IMR-90 (cell line): ENCODE measurements around the gene RAF1. TPM values are rescaled to one million over a fixed set of nuclear protein-coding genes. Genes with fewer than 3 reads are reported as not detected.
A peak's percentile ranks its signal among the peaks of the same experiment; 100 is the strongest.

Experiments used
- ATAC-seq: fragments of 200-7000 bp; cut with Tn5 transposase; 2 replicates; pipeline ENCODE4 v1.9.1; 2020; ENCODE audit warnings: low read depth, mild to moderate bottlenecking, moderate library complexity
- BruUV-seq: library from RNA; stranded (reverse); fragments of 400-500 nt; replicated peaks from 2 replicates; lab custom pipeline; 2021; lab: Mats Ljungman, UMichigan
- CTCF ChIA-PET: fragments of 300-600 bp; formaldehyde crosslinking; extraction: SDS; loops from one replicate; lab custom pipeline; 2021; ENCODE audit warnings: antibody characterized with exemption; lab: Yijun Ruan, JAX
- POLR2A ChIA-PET: fragments of 300-600 bp; sonication (Branson Sonifier 250); formaldehyde crosslinking; loops from one replicate; lab custom pipeline; 2022; ENCODE audit warnings: antibody characterized with exemption; ENCODE audit not compliant: unreplicated experiment; lab: Charles Lee
- DNase-seq: peaks from one replicate; pipeline ENCODE4 v3.0.0; 2013
- H2AFZ ChIP-seq: replicated peaks from 2 replicates; pipeline ENCODE3; 2013; ENCODE audit warnings: low read length, mild to moderate bottlenecking; ENCODE audit not compliant: poor library complexity
- H2AK5ac ChIP-seq: 2 replicates; pipeline ENCODE4 v1.6.1; 2013; ENCODE audit warnings: low read depth, low read length, inconsistent platforms
- H2AK9ac ChIP-seq: replicated peaks from 2 replicates; pipeline ENCODE3; 2013; ENCODE audit warnings: mild to moderate bottlenecking, low read depth, low read length, moderate library complexity; ENCODE audit not compliant: poor library complexity
- H2BK120ac ChIP-seq: 2 replicates; pipeline ENCODE4 v1.6.1; 2013; ENCODE audit warnings: low read depth, low read length, inconsistent platforms
- H2BK15ac ChIP-seq: 3 replicates; pipeline ENCODE4 v1.6.1; 2013; ENCODE audit warnings: low read depth, low read length, inconsistent platforms
- H2BK20ac ChIP-seq: 2 replicates; pipeline ENCODE4 v1.6.1; 2013; ENCODE audit warnings: low read depth, mild to moderate bottlenecking, inconsistent platforms, low read length, moderate library complexity
- H2BK5ac ChIP-seq: 2 replicates; pipeline ENCODE4 v1.6.1; 2013; ENCODE audit warnings: mild to moderate bottlenecking, low read depth, low read length, inconsistent platforms; ENCODE audit not compliant: poor library complexity, severe bottlenecking
- H3K14ac ChIP-seq: replicated peaks from 2 replicates; pipeline ENCODE4 v1.6.1; 2013; ENCODE audit warnings: low read depth, low read length, inconsistent platforms
- H3K18ac ChIP-seq: 2 replicates; pipeline ENCODE4 v1.6.1; 2013; ENCODE audit warnings: low read depth, low read length, control low read depth
- H3K23ac ChIP-seq: 2 replicates; pipeline ENCODE4 v1.6.1; 2013; ENCODE audit warnings: low read depth, low read length, inconsistent platforms
- H3K27ac ChIP-seq: 2 replicates; pipeline ENCODE4 v1.5.1; 2013; ENCODE audit warnings: mild to moderate bottlenecking, control low read depth, low read length; ENCODE audit not compliant: insufficient read depth
- H3K27me3 ChIP-seq: 2 replicates; pipeline ENCODE4 v1.6.1; 2013; ENCODE audit warnings: low read length; ENCODE audit not compliant: control insufficient read depth, insufficient read depth
- H3K36me3 ChIP-seq: 2 replicates; pipeline ENCODE4 v1.6.1; 2013; ENCODE audit warnings: low read length, mixed read lengths; ENCODE audit not compliant: control insufficient read depth, insufficient read depth
- H3K4ac ChIP-seq: 2 replicates; pipeline ENCODE4 v1.6.1; 2013; ENCODE audit warnings: low read depth, low read length, inconsistent platforms
- H3K4me1 ChIP-seq: 2 replicates; pipeline ENCODE4 v1.6.1; 2013; ENCODE audit warnings: low read length, mixed read lengths; ENCODE audit not compliant: control insufficient read depth, insufficient read depth
- H3K4me2 ChIP-seq: 2 replicates; pipeline ENCODE4 v1.6.1; 2013; ENCODE audit warnings: low read depth, mild to moderate bottlenecking, control low read depth, low read length, moderate library complexity
- H3K4me3 ChIP-seq: 2 replicates; pipeline ENCODE4 v1.5.1; 2013; ENCODE audit warnings: low read depth, mild to moderate bottlenecking, control low read depth, low read length, moderate library complexity; ENCODE audit not compliant: insufficient read depth
- H3K56ac ChIP-seq: 2 replicates; pipeline ENCODE4 v1.6.1; 2013; ENCODE audit warnings: low read length, inconsistent platforms; ENCODE audit not compliant: insufficient read depth; ENCODE audit errors: extremely low read depth
- H3K79me1 ChIP-seq, 2 experiments: 2 replicates each; pipeline ENCODE4 v1.6.1; 2013; ENCODE audit warnings: low read length in 2 of 2, inconsistent platforms in 1 of 2, low read depth in 1 of 2
- H3K9ac ChIP-seq: 2 replicates; pipeline ENCODE4 v1.6.1; 2013; ENCODE audit warnings: low read depth, low read length, control low read depth
- H3K9me1 ChIP-seq: 2 replicates; pipeline ENCODE4 v1.6.1; 2013; ENCODE audit warnings: low read length, inconsistent platforms; ENCODE audit not compliant: insufficient read depth
- H3K9me3 ChIP-seq: 2 replicates; pipeline ENCODE4 v1.6.1; 2013; ENCODE audit warnings: low read length; ENCODE audit not compliant: control insufficient read depth, insufficient read depth
- H4K20me1 ChIP-seq: 2 replicates; pipeline ENCODE4 v1.6.1; 2013; ENCODE audit warnings: low read length, inconsistent platforms; ENCODE audit not compliant: insufficient read depth
- H4K5ac ChIP-seq: 2 replicates; pipeline ENCODE4 v1.6.1; 2013; ENCODE audit warnings: mild to moderate bottlenecking, low read depth, low read length, control low read depth
- H4K8ac ChIP-seq, 2 experiments: 2 replicates each; pipeline ENCODE4 v1.6.1; 2013; ENCODE audit warnings: low read depth in 2 of 2, low read length in 2 of 2, control low read depth in 1 of 2, inconsistent platforms in 1 of 2
- H4K91ac ChIP-seq: 2 replicates; pipeline ENCODE4 v1.6.1; 2013; ENCODE audit warnings: low read depth, low read length, inconsistent platforms; ENCODE audit not compliant: insufficient read depth
- BHLHE40 ChIP-seq: fragments of 150-350 bp; IDR thresholded peaks from 2 replicates; pipeline ENCODE4 v1.6.1; 2016; ENCODE audit warnings: mild to moderate bottlenecking, low read depth, low read length
- CHD1 ChIP-seq: IDR thresholded peaks from 2 replicates; pipeline ENCODE4 v1.6.1; 2012; ENCODE audit warnings: low read depth, low read length, improper control_type of control experiment
- CTCF ChIP-seq: conservative IDR thresholded peaks from 2 replicates; pipeline ENCODE4 v1.5.1; 2012; ENCODE audit warnings: mild to moderate bottlenecking, low read depth, low read length, improper control_type of control experiment
- FOS ChIP-seq: fragments of 150-350 bp; IDR thresholded peaks from 2 replicates; pipeline ENCODE4 v1.6.1; 2016; ENCODE audit warnings: low read depth, low read length
- MAFK ChIP-seq: IDR thresholded peaks from 2 replicates; pipeline ENCODE4 v1.6.1; 2012; ENCODE audit warnings: low read depth, low read length, improper control_type of control experiment
- MAZ ChIP-seq: IDR thresholded peaks from 2 replicates; pipeline ENCODE4 v1.6.1; 2012; ENCODE audit warnings: low read depth, mild to moderate bottlenecking, low read length, improper control_type of control experiment, moderate library complexity, borderline replicate concordance
- MXI1 ChIP-seq: IDR thresholded peaks from 2 replicates; pipeline ENCODE4 v1.6.1; 2012; ENCODE audit warnings: low read depth, mild to moderate bottlenecking, low read length, moderate library complexity, borderline replicate concordance
- NFE2L2 ChIP-seq: fragments of 150-350 bp; IDR thresholded peaks from 2 replicates; pipeline ENCODE4 v1.6.1; 2016; ENCODE audit warnings: low read depth, mild to moderate bottlenecking, low read length
- POLR2A ChIP-seq: IDR thresholded peaks from 2 replicates; pipeline ENCODE4 v1.6.1; 2012; ENCODE audit warnings: mild to moderate bottlenecking, low read depth, low read length
- RAD21 ChIP-seq: IDR thresholded peaks from 2 replicates; pipeline ENCODE4 v1.6.1; 2012; ENCODE audit warnings: low read length, improper control_type of control experiment
- RCOR1 ChIP-seq: IDR thresholded peaks from 2 replicates; pipeline ENCODE4 v1.6.1; 2012; ENCODE audit warnings: mild to moderate bottlenecking, low read length, improper control_type of control experiment; ENCODE audit not compliant: insufficient replicate concordance
- RFX5 ChIP-seq: IDR thresholded peaks from 2 replicates; pipeline ENCODE4 v1.8.0; 2012; ENCODE audit warnings: low read depth, mild to moderate bottlenecking, low read length, moderate library complexity
- SMC3 ChIP-seq: fragments of 150-350 bp; IDR thresholded peaks from 2 replicates; pipeline ENCODE4 v1.6.1; 2016; ENCODE audit warnings: low read depth, mild to moderate bottlenecking, antibody characterized with exemption, low read length, moderate library complexity
- USF2 ChIP-seq: fragments of 150-350 bp; IDR thresholded peaks from 2 replicates; pipeline ENCODE4 v1.6.1; 2017; ENCODE audit warnings: mild to moderate bottlenecking, antibody characterized with exemption, low read length, low read depth
- WGBS, 2 experiments: methylation state at CpG; one replicate each; pipeline versions ENCODE4 v1.1.5 to v1.1.7; 2013; ENCODE audit warnings: missing lambda C conversion rate in 2 of 2; ENCODE audit not compliant: insufficient read length in 1 of 2; ENCODE audit errors: extremely low coverage in 2 of 2; 5-methylcytosine and 5-hydroxymethylcytosine counted together
- dilution Hi-C: fragments of 300-500 bp; cut with HindIII; formaldehyde crosslinking; loops from one replicate; pipeline ENCODE4 v1.14.3; 2018; ENCODE audit warnings: low sequenced_read_pairs; ENCODE audit not compliant: unreplicated experiment
- in situ Hi-C: fragments of 300-500 bp; cut with MboI; formaldehyde crosslinking; loops from 3 replicates; pipeline ENCODE4 v1.14.3; 2019; ENCODE audit warnings: low sequenced_read_pairs, inconsistent platforms, mixed read lengths
- intact Hi-C: fragments of 100-400 bp; cut with micrococcal nuclease; formaldehyde crosslinking; loops from 2 replicates; pipeline ENCODE4 v1.10.0; 2022
- polyA plus RNA-seq, 3 experiments: library from polyadenylated mRNA; depleted of rRNA; stranded (reverse); fragments of >200 nt; gene quantifications; 2 replicates each; pipeline ENCODE4 v1.2.3, GENCODE V29; 2012; ENCODE audit warnings: low replicate concordance in 1 of 3
- total RNA-seq: library from RNA; depleted of rRNA; stranded (reverse); fragments of >200 nt; gene quantifications from 2 replicates; pipeline ENCODE4 v1.2.3, GENCODE V29; 2012

The RAF1 gene
- total and polyA plus RNA-seq, 2 of the 4 experiments (the other 2 are of a cell fraction): 115 to 151 TPM

- H2AFZ ChIP-seq: no peak overlapping the region
- H2AK9ac ChIP-seq: no peak overlapping the region
- no peak overlapping the region for H2AK5ac ChIP-seq
- CTCF ChIA-PET: interaction anchor here (0.6 to 1.4 kb wide), 4 partner anchors 10 to 135 kb away, joined by 3 read pairs; partner anchors contain the start of gene RPL32
- H3K56ac ChIP-seq: no peak overlapping the region
- H3K9me3 ChIP-seq: no peaks in the 10 kb centered on the region
- no peak overlapping the region for H2BK5ac ChIP-seq
- dilution Hi-C loops: no loop called here
- H3K9me1 ChIP-seq: 0 out of 2 replicates have a peak, but pooled peaks cover 5% of the 10 kb centered on the region
- no peaks in the 10 kb centered on the region for H3K79me1 ChIP-seq
- no peaks in the 10 kb centered on the region for H3K36me3 ChIP-seq
- intact Hi-C loops: loop anchor here (1.0 to 5.0 kb wide), 3 partner anchors 44 to 186 kb away; partner anchors contain the start of gene RAF1
- H4K20me1 ChIP-seq: no peaks in the 10 kb centered on the region
- no peak overlapping the region for H4K5ac ChIP-seq
- POLR2A ChIA-PET: interaction anchor here (0.6 kb wide), 1 partner anchor 14 kb away, joined by 5 read pairs; no protein-coding TSS in a partner anchor
- H2BK20ac ChIP-seq: no peak overlapping the region
- no peak overlapping the region for H4K91ac ChIP-seq
- H3K4me1 ChIP-seq: peaks cover 3% of the 10 kb centered on the region; the same call in 1 of the 2 replicates
- no peak overlapping the region for H3K9ac ChIP-seq
- H3K4me3 ChIP-seq: no peak overlapping the region
- no peak overlapping the region for H3K14ac ChIP-seq
- no peak overlapping the region for H3K18ac ChIP-seq
- no peak overlapping the region for H2BK120ac ChIP-seq
- H3K23ac ChIP-seq: no peak overlapping the region
- no peak overlapping the region for H3K4ac ChIP-seq
- DNase-seq: peak; percentile 74
- WGBS, 2 experiments: 60% methylated on average over 1 of the region's 2 CpGs; no CpG with 5 or more reads in 1 of the 2 experiments
- peaks cover 8% of the 10 kb centered on the region; the same call in 1 of the 2 replicates for H3K27me3 ChIP-seq
- no TSS peak for BruUV-seq
- in situ Hi-C loops: no loop called here
- H2BK15ac ChIP-seq: no peak overlapping the region
- no peak overlapping the region for H4K8ac ChIP-seq
- ATAC-seq: peak; percentile 95
- H3K27ac ChIP-seq: no peak overlapping the region
- no peak overlapping the region for H3K4me2 ChIP-seq
- TF ChIP-seq POLR2A (no peak), MAZ (peak; percentile 42; the same call in 1 of the 2 replicates), CTCF (peak; percentile 93), RAD21 (peak; percentile 80), BHLHE40 (no peak), MAFK (no peak), SMC3 (peak; percentile 65), MXI1 (no peak), RCOR1 (no peak), NFE2L2 (no peak), FOS (no peak), CHD1 (no peak), USF2 (no peak), RFX5 (no peak)
Observed at GRCh38 chr3:12706504-12707253, 42.8 kb upstream of the RAF1 start.
